Measurements from ENCODE around the gene CLMP.

The CLMP gene

GRCh38 chr11:123062158-123062891, 132.7 kb downstream of the CLMP start:
- TF ChIP-seq REST (IDR thresholded peaks at IDR 0.05; ENCODE audit: insufficient read depth in 1 of 2, low read depth in 2 of 2, low read length in 2 of 2) (no peak), POLR2AphosphoS5 (IDR thresholded peaks at IDR 0.05; ENCODE audit: low read depth, low read length) (peak; percentile 69; the same call in 1 of the 2 replicates), TAF1 (IDR thresholded peaks at IDR 0.05; ENCODE audit: borderline replicate concordance, insufficient read depth, low read length) (peak; percentile 90), FOXP2 (optimal IDR thresholded peaks at IDR 0.05; ENCODE audit: borderline replicate concordance, extremely low read depth, extremely low read length, insufficient read depth) (peak; percentile 60), SIN3A (IDR thresholded peaks at IDR 0.05; ENCODE audit: borderline replicate concordance, insufficient read depth, low read length) (no peak)

- TF ChIP-seq TAF1 (IDR thresholded peaks at IDR 0.05; ENCODE audit: borderline replicate concordance, insufficient read depth, low read length) (peak; percentile 96), POLR2AphosphoS5 (IDR thresholded peaks at IDR 0.05; ENCODE audit: low read depth, low read length) (peak; percentile 98), SIN3A (IDR thresholded peaks at IDR 0.05; ENCODE audit: borderline replicate concordance, insufficient read depth, low read length) (peak; percentile 86; the same call in 1 of the 2 replicates), REST (IDR thresholded peaks at IDR 0.05; ENCODE audit: insufficient read depth in 1 of 2, low read depth in 2 of 2, low read length in 2 of 2) (no peak; a peak in 1 of 4 replicates)
Observed at GRCh38 chr11:123061403-123062157, 133.5 kb downstream of the CLMP start, which contains the start of gene HSPA8. HSPA8 (minus strand) TSS chr11:123062136; CDS start chr11:123061324, 812 bp downstream.

DNA sequence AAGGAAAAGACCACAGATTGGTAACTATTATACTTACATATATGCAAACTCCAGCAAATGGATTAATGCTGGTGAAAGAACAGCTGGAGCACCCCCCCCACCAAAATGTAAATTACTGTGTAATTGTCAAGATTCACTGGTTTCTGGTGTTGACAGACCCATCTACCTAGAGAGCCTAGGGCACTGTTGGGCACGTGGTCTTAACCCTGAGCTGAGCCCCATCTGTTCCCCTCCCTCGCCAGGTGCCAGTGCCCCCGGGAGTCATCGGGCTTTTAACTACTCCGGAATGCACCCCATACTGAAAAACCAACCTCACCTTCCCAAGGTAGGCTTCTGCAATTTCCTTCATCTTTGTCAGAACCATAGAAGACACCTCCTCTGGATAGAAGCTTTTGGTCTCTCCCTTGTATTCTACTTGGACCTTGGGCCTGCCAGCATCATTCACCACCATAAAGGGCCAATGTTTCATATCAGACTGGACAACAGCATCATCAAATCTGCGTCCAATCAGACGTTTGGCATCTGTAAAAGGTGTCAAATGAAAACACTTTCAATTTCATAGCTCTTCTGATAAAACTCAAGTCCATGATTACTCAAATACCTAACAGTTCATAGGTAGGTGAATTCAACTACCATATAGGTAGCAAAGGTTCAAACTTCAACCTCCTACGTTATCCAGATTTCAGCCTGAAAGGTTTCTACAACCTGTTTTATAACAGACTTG, 134.6 kb downstream of the CLMP start:
- TF ChIP-seq FOXP2 (optimal IDR thresholded peaks at IDR 0.05; ENCODE audit: borderline replicate concordance, extremely low read depth, extremely low read length, insufficient read depth) (no peak), SIN3A (IDR thresholded peaks at IDR 0.05; ENCODE audit: borderline replicate concordance, insufficient read depth, low read length) (no peak), TAF1 (IDR thresholded peaks at IDR 0.05; ENCODE audit: borderline replicate concordance, insufficient read depth, low read length) (no peak), REST (IDR thresholded peaks at IDR 0.05; ENCODE audit: insufficient read depth in 1 of 2, low read depth in 2 of 2, low read length in 2 of 2) (no peak), POLR2AphosphoS5 (IDR thresholded peaks at IDR 0.05; ENCODE audit: low read depth, low read length) (no peak; the same call in 1 of the 2 replicates)

DNA sequence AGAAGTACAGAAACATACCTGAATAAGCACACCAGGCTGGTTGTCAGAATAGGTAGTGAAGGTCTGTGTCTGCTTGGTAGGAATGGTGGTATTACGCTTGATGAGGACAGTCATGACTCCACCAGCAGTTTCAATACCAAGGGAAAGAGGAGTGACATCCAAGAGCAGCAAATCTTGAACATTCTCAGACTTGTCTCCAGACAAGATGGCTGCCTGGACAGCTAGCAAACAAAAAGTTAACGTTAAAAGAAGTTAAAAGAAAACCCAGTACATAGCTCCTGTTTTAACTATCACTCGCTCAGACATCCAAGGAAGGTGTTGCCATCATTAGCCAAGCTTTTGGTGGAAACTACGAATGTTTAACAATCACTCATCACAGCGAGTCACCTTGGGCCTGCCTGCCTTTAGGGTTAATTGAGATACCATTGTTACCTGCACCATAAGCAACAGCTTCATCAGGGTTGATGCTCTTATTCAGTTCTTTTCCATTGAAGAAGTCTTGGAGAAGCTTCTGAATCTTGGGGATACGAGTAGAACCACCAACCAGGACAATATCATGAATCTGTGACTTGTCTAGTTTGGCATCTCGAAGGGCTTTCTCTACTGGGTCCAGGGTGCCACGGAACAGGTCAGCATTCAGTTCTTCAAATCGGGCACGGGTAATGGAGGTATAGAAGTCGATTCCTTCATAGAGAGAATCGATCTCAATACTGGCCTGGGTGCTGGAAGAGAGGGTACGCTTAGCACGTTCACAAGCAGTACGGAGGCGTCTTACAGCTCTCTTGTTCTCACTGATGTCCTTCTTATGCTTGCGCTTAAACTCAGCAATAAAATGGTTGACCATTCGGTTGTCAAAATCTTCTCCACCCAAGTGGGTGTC, 135.8 kb downstream of the CLMP start:
- peak; percentile 50 for TF ChIP-seq POLR2AphosphoS5 (IDR thresholded peaks at IDR 0.05; ENCODE audit: low read depth, low read length)

All from PFSK-1 (cell line).